Epidermal melanocyte (primary cell): ENCODE data around the gene PGP.

Experiments
- DNase-seq: peaks from one replicate; pipeline ENCODE4 v3.0.0; 2011; ENCODE audit warnings: low spot score; ENCODE audit not compliant: insufficient read length

Gene PGP

DNA sequence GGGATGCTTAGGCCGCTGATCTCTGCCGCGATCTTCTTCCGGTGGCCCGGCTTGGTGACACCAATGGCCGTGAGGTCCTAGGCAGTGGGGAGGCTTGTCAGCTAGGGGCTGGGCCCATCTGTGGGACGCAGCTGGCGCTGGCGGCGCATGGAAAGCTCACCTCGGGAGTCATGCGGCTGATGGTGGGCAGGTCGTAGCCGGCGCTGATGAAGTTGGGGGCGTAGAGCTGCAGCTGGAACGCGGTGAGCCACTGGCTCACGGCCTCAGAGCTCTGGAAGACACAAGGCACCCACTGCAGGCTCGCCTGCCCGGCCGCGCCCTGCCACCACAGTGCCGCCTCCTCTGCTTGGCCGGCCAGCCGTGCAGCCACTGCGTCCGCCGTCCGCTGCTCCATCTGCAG is 31.0 kb downstream of the PGP start:
- DNase-seq: no peak

DNA sequence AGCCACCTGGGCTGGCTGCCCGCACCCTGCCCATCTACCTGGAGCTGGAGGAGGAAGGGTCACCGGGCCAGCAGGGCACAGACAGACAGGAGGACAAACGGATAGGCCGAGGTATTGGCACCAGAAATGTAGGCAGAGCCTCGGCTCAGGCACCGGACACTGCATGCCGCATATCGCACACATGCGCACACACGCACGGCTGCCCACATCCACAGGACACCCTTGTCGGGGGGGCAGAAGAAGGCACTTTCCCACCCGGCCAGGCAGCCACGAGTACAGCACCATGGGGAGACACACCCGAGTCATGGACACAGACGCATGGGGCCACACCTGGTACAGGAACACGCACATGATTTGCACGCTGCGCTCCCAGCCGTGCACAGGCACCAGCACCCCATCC is 32.7 kb downstream of the PGP start:
- DNase-seq: no peak

DNA sequence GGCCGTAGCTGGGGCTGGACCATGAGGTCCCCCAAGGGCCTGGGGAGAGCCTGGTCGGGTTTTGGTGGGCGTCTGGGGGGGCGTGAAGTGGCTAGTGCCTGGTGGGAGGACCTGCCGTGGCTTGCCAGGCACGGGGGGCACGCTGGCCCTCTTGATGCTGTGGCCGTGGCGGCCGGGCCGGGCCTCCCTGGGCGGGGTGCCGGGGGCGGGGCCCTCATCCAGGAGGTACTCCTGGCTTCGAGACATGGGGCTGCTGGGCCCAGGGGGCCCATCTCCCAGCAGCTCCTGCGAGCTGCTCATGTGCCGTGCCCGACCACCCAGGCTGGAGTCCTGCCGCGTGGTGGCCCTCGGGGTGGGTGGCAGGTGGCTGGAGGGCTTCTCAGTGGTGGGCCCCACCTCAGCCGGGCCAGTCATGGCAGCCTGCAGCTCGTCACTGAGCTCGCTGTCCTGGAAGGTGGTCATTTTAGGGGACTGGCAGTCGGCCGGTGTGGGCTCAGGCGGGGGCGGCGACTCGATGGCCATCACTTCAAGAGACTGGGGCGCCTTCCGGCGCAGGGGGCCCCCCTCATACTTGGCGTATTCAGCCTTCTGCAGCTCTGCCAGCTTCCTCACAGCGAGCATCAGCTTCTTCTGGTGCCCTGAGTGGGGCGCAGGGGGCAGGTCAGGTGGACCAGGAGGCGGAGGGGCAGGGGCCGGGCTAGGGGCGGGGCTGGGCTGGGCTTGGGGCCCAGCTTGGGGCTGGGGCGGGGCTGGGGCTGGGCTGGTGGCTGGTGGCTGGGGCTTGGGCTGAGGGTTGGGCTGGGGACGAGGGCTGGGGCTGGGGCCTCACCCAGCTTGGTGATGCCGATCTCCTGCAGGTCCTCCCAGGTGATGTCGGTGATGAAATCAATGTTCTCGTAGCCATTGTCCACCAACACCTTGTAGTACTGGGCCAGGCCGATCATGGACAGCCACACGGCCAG is 33.4 kb downstream of the PGP start:
- no peak for DNase-seq

DNA sequence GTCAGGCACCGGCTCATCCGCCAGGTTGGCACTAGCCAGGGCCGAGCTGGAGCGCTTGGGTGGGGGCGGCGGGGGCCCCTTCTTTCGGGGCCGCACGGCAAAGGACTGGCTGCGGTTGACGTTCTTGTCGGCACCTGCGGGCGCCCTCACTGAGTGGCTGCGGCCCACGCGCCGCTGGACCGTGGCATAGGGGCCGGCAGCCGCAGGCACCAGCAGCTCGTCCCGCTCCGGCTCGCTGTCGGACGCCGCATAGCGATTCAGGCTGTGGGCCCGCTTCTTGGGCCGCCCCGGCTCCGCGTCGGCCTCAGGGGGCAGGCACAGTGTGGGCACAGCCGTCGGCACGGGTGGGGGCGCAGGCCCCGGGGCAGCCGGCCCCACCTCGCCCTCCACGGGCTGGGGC is 34.2 kb downstream of the PGP start:
- DNase-seq: no peak

DNA sequence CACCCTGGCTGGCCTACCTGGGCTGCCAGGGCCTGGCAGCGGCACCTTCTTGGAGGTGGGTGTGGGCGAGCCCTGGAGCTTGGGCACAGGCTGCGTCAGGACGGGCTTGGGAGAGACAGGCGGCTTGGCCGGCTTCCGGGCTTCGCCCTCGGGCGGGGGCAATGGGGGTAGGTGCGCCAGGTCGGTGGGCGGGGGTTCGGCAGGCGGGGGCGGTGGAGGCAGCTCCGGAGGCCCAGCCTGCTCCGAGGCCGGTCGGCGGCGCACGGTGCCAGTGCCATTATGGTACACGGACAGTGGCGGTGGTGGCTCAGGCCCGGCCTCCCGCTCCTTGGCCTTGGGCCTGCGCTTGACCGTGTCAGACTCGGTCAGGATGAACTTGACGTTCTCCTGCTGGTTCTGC is 35.1 kb downstream of the PGP start:
- no peak for DNase-seq

DNA sequence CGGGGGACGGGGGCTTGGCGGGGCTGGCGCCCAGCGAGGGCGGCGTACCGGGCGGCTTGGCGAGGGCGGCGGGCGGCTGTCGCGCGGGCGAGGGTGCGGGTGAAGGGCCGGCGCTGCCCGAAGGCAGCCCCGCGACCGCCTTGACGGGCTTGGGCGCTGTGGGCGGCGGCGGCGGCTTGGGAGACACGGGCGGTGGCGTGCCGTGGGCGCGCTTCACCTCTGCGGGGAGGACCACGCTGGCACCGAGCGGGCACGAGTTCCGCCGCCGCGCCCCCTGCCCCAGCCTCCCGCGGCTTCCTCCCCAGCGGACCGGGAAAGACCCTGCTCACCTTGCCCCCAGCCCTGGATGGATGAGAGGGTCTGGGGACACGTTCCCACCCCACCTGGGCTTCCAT is 35.5 kb downstream of the PGP start:
- DNase-seq: no peak

DNA sequence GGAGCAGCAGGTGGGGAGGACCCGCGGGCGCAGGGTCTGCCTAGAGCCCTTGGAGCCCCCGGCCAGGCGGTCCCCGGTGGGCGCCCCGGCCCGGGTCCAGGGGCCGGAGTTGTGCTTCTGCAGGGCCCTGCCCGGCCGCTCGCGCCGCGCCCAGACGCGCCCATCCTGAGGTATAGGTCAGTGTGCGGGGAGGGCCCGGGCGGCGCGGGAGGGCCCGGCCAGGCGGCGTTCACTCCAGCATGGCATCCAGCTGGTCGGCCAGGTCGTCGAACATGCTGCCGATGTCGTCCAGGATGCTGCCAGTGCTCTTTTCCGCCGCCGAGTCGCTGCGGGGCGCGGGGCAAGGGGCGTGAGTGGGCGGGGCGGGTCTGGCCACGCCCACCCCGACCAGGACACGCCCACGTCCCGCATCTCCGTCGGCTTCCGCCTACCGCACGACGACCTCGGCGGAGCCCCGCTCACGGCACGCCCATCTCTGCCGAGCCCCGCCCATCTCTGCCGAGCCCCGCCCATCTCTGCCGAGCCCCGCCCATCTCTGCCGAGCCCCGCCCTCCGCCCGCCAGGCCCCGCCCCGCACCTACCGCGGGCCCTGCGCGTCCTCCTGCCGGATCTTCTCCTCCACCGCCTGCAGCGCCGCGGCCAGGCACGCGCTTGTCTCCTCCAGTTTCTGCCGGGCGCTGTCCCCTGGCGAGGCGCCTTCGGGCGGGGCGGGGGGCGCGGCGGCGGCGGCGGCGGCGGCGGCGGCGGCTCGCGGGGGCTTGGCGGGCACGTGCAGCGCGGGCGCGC is 36.1 kb downstream of the PGP start:
- DNase-seq: no peak

DNA sequence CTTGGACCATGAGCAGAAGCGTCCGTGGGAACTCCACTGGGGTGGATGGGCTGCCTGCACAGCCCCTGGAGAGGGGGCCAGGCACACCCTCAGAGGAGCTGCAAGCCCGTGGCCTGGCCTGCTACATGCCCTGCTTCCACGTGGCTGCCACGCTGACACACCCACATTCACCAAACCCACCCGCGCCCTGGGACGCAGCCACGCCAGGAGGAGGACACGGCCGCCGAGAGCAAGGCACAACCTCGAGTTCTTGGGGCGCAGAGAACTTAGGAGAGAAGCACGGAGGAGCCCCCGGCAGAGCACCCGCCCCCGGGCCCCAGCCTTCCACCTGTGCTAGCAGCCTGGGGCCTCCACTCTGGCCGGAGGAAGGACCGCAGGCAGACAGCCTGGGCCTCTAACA is 37.1 kb downstream of the PGP start:
- DNase-seq: no peak

DNA sequence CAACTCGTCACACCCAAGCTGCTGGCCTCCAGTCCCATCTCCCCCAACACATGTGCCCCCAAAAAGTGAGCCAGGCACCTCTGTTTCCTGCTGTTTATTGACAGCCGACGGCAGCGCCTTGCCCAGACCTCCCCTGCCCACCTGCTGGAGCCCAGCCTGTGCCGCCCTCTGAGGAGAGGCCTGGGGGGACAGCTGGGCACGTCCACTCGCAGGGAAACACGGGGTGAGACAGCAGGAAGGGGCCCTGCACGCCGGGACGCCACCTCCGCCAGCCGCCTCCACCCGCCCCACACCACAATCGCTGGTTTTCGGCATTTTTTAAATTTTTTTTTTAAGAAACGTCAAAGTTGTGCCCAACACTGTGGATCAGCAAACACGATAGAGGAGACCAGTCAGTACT is 37.5 kb downstream of the PGP start:
- DNase-seq: no peak

DNA sequence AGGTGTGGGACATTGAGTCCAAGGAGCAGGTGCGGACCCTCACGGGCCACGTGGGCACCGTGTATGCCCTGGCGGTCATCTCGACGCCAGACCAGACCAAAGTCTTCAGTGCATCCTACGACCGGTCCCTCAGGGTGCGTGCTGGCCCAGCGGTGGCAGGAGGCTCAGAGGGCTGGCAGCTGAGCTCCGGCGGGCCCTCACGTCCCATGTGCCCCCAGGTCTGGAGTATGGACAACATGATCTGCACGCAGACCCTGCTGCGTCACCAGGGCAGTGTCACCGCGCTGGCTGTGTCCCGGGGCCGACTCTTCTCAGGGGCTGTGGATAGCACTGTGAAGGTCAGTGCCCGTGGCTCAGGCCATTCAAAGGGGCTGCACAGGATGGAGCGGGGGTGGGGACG is 38.6 kb downstream of the PGP start:
- no peak for DNase-seq

DNA sequence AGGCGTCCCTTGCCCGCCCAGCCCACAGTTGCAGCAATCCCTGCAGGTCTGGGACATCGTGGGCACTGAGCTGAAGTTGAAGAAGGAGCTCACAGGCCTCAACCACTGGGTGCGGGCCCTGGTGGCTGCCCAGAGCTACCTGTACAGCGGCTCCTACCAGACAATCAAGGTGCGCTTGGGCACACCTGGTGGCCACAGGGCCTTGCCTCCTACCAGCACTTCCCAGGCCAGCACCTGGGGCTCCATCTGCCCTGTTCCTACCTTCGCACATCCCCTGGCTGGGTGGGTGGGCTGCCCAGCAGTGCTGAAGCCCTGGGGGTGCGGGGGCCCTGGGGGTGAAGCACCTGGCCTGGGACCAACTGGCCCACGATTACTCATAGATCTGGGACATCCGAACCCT is 39.2 kb downstream of the PGP start:
- no peak for DNase-seq

DNA sequence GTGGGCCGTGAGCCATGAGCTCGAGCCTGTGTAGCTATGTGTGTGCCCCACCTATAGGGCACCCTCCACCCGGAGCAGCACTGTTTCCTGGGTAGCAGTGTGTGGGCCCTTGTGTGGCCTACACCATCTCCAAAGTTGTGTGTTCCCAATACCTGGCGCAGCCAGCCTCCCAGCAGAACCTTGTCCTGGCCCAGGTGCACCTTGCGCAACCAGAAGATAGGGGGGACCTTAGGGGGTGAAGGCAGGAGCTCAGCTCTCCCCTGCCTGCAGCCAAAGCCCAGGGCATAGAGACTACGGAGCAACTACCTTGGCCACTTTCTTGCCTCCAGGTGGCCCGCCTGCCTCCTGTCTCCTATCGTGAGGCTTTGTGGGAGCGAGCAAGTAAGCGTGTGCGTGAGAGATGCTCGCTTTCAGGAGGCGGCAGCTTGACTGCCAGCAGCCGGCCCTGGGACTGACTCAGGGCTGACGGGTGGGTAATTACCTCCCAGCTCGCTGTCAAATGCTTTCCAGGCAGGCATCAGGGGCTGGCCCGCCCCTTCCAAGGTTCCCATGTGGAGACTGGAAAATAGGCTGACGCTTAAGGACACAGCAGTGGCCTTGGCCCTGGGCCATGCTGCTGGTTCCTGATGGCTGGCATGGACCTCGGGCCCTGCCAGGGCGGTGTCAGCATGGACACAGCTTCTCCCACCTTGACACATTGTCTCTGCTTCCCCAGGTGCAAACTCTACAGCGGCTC is 40.1 kb downstream of the PGP start:
- DNase-seq: no peak

DNA sequence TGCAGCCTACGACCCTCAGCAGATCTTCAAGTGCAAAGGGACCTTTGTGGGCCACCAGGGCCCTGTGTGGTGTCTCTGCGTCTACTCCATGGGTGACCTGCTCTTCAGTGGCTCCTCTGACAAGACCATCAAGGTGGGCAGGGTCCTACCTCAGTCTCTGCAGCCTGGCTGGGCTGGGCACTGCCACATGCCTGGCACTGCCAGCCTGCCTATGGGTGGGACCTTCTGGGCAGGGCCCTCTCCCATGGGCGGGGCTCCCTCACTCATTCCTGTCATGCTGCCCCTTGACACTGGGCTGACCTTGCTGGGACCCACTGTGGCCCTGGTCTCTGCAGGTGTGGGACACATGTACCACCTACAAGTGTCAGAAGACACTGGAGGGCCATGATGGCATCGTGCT is 40.7 kb downstream of the PGP start:
- DNase-seq: no peak

DNA sequence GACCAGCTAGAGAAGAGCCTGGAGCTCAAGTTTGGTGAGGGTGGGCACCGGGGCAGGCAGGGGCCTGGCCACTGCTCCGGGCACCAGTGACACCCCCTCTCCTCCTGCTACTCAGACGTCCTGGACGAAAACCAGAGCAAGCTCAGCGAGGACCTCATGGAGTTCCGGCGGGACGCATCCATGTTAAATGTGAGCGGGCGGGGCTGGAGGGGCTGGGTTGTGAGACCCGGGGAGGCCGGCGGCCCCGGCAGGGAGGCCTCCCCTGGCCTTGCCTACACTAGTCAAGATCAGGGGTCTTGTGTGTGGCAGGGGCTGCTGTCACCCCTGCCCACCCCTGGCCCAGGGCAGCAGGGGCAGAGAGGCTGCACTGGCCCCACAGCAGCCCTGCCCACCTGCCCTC is 41.3 kb downstream of the PGP start:
- DNase-seq: no peak

DNA sequence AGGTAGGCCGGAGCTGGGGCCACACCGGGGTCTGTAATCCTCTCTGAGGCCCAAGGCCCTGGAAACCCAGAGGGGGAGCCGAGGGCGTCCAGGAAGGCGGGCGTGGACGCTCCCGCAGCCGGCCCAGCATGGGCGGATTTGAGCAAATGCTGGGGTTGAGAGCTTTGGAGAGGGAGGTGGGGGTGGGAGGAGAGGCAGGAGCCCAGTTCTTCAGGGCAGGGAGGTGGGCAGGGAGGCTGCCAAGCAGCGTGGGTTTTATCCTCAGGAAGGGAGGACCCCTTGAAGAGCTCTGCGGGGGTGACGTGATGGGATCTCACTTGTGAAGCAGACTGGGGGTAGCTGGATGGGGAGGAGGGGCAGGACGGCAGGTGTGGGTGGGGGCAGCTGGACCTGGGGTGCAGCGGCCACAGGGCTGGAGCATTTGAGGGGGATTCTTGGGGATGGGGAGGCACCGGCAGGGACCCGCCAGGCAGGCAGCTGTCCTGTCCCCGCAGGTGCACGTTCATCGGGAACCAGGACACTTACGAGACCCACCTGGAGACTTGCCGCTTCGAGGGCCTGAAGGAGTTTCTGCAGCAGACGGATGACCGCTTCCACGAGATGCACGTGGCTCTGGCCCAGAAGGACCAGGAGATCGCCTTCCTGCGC is 41.8 kb downstream of the PGP start:
- DNase-seq: no peak

DNA sequence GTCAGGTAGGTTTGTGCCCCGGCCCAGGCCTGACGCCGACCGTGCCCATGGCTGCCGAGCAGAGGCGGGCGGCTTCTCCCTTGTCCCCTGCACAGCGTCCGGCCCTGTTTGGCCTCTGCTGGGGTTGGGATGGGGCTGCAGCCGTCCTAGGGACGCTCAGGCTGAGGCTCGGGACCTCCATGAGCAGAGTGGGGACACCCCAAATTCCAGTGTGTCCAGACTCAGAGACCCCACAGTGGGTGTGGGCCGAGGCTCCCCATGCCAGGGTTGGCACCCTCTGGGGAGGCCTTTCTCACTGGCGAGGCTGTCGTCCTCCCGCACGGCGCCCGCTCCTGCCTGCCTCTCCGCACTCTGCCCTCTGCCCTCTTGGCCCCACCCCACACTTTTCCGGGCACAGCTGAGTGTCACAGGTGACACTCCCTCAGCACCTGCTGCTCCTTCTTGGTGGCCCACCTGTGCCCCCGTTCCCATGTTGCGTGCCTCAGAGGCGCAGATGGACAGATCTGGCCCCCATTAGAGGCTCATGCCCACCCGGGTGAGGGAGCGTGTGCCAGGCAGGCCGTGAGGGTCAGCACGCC is 43.0 kb downstream of the PGP start:
- no peak for DNase-seq

DNA sequence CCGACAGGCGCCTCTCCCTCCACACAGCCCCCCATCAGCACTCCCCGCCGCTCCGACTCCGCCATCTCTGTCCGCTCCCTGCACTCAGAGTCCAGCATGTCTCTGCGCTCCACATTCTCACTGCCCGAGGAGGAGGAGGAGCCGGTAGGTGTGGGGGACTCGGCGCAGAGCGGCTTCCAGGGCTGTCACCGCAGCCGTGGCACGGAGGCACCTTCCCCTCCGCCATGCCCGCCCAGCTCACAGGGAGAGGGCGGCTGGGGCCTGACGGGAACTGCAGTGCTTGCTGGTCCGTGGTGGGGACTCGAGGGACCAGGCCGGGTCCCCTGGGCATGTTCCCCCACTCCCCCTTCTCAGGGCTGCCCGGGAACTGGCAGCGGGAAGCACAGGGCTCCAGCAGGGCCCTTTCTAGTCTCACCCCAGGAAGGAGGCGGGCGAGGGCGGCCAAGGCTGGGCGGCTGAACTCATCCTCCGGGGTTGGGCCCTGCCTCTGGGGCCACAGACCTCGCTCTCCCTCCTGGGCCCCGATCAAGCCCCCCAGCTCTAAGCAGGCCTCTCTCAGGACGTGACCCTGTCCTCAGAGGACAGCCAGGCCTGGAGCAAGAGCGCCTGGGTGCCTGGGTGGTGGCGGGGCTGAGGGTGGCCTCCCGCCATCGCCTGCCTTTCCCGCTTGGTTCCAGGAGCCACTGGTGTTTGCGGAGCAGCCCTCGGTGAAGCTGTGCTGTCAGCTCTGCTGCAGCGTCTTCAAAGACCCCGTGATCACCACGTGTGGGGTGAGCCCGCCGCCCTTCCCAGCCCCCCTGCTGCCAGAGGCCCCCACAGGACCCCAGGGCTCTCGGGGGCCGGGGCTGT is 43.8 kb downstream of the PGP start:
- no peak for DNase-seq

DNA sequence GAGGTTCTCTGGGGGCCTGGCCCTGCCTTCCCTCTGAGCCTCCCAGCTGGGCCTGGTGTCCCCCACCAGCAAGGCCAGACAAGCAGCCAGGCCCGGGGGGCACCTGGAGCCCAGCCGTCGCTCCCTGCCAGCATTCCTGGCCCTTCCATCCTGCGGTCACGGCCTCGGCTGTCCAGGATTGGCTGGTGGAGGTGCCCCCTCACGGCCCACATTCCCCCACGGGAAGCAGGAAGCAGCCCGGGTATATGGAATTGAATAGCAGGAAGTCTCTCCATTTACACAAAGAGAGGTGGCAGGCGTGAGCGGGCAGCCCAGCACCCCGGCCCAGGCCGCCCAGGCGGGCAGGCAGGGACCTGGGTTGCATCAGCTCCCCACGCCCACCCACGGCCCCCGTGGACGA is 44.6 kb downstream of the PGP start:
- DNase-seq: no peak

DNA sequence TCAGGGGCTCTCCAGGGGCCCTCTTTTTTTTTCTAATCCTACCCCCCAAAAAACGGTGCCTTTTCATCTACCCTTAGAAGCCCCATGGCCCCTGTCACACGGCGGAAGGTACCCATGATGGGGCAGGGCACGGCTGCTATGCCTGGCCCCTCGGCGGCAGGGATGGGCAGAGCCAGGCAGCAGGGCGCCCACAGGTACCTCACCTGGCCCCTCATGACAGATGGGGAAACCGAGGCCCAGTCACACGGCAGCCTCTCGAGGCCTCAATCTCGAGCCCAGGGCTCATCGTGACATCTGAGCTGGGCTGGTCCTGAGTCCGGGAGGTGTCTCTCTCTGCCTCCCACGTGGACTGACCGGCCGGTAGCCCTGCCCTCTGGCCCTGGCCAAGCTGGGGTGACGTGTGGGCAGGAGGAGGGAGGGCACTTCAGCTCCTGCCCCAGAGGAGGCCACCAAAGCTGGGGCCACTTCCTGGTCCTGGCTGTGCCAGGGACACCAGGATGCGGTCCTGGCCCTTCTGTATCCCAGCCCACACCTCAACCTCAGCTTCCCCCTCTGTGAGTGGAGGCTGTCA is 47.5 kb downstream of the PGP start:
- DNase-seq: no peak
